HS-5 (cell line): ENCODE measurements around the gene NATD1.

ENCODE experiments used
- DNase-seq: peaks from one replicate; pipeline ENCODE4 v3.0.0-alpha.2; 2012; ENCODE audit warnings: low read depth

The NATD1 gene

GRCh38 chr17:21252796-21253645, at the start of gene NATD1:
Gene NATD1 (minus strand): TSS chr17:21253410. CDS start chr17:21253264, 146 bp downstream.
- no peak for DNase-seq

- DNase-seq = no peak
Measured at GRCh38 chr17:21301593-21302550, 48.7 kb upstream of the NATD1 start.

DNA sequence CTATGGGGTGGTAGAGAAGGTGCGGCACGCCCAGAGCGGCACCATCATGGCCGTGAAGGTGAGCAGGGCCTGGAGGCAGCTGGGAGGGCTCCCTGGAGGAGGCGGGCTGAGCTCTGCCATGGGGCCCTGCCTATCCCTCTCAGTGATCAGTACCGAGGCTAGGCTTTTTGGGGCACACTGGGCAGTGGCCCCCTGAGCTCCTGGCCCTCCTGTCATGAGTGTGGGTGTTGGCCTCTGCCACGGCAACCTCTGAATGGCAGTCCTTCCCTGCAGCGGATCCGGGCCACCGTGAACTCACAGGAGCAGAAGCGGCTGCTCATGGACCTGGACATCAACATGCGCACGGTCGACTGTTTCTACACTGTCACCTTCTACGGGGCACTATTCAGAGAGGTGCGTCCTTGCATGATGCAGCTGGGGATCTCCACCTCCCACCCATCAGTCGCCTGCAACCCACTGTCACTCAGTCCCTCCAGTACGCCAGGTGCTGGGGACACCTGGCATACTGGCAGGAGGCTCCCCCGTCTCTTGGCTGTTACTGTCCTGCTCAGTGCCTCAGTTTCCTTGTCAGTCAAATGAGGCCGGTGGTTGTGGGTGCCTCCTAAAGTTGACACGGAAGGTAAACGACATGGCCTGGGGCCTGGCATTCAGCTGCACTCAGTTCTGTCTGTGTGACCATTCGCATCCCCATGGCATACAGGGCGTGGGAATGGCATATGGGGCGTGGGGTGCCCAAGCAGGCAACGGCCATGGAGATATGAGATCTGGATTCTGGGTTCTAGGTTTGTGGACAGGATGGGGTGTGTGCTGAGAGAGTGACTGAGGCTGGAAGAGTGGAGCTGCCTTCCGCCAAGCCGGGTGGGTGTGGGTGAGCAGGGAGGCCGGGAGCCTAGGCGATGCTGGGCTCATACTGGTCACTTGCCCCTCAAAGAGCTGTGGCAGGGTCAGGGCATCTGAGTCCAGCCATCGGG, 47.7 kb upstream of the NATD1 start:
- DNase-seq = no peak

- no peak for DNase-seq
Measured at GRCh38 chr17:21299981-21300600, 46.9 kb upstream of the NATD1 start.

- no peak for DNase-seq
Measured at GRCh38 chr17:21298983-21299519, 45.8 kb upstream of the NATD1 start.

DNA sequence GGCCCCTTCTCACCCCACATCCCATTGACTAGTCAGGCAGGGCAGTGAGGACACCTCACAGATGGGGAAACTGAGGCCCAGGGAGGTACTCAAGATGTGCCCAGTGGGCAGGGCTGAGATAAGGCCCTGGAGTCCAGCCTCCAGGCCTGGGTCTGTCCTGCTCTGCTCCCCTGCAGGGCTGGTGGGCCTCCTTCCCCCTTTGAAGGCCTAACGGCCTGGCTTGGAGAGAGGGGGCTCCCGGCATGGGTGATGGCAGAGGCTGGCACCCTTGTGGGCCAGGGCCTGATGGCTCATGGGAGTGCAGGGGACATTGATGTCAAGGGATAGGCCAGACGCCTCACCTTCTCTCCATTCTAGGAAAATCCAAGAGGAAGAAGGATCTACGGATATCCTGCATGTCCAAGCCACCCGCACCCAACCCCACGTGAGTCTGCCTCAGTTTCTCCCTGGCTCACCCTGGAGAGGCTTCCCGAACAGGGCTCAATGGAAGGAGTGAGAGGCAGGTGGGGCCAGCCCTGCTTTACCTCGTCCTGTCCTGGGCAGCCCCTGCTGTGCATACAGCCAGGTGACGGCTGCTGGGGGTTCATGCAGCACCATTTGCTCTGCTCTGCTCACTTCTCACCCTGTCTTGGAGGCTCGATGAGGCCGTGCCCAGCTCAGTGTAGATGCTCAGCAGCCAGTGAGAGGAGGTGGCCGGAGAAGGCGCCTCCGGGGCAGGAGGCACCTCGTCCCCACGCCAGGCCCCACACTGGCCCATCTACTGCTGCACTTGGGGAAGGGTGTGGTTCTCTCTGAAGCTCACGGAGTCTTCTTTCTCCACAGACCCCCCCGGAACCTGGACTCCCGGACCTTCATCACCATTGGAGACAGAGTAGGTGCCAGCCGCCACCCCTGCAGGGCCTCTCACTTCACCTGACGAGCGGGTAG, 45.1 kb upstream of the NATD1 start:
- DNase-seq = no peak

DNA sequence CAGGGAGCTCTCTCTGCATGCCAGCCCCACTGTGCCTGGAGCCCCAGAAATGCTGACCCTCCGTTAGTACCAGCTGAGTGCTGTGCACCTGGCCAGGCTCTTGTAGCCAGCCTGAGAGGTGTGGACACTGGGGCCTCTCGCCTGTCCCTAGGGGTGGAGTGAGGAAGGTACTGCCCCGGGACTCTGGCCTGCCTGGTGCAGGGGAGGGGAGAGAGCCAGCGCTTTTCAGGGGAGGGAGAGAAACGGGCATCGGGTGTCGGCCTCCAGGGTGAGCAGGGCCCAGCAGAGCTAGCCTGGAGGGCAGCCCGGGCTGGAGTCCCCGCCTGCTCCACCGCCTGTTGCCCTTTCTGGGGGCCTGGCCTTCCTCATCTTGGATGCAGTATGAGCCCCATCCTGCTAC, 44.4 kb upstream of the NATD1 start:
- no peak for DNase-seq

DNA sequence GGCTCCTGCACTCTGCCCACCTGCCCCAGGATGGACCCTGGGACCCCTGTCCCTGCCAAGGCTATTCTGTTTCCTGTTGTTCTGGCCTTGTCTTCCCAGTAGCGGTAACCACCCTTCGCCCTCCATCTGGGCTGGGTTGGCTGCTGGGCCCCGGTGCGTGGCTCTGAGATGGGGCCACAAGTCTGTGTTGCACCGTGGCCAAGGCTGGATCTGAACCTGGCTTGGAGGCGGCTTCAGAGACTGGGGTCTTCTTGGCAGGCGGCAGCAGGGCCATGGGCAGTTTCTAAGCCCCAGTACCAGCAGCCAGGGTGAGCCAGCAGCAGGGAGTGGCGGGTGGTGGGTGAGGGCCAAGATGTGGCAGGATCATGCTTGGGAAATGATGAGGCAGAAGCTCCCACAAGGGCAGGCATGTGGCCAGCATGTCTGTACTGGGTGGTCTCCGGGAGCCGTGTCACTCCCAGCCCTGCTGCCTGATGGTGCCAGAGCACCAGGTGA, 43.9 kb upstream of the NATD1 start:
- no peak for DNase-seq

DNA sequence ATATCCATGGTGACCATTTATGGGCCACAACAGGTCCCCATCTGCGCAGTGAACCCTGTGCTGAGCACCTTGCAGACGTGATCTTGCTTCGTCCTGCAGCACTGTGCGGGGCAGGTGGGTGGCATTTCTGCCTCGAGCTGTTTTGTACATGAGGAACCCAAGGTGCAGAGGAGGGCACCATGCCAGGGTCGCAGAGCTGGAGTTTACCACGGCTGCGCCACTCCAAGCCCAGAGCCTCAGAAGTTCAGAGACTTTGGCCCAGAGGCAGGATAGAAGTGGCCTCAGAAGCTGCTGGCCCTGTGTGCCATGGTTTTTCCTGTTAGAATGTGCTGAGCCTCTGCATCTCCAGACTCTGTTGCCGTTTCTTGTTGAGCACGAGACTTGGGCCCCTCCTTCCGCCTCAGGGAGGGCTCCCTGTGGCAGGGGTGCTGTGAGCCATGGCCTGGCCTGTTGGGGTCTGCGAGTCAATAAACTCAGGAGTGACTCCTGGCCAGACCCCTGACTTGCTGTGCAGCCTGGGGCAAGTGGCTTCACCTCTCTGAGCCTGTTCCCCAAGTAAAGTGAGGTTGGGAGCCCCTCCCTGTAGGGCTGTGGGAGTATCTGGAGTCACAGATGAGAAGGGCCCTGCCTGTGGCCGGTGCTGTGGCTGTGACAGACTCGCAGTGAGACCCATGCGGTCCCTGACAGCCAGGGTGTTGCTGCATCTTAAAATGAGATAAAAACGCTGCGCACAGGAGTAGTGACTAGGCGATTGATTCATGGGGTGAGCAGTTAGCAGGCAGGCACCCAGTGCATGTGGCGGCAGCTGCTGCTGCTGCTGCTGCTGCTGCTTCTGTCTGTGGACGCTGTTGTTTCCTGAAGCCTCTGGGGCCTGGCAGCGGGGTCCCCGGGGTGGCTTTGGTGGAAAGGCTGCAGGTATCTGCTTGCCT, 43.2 kb upstream of the NATD1 start:
- DNase-seq = no peak

DNA sequence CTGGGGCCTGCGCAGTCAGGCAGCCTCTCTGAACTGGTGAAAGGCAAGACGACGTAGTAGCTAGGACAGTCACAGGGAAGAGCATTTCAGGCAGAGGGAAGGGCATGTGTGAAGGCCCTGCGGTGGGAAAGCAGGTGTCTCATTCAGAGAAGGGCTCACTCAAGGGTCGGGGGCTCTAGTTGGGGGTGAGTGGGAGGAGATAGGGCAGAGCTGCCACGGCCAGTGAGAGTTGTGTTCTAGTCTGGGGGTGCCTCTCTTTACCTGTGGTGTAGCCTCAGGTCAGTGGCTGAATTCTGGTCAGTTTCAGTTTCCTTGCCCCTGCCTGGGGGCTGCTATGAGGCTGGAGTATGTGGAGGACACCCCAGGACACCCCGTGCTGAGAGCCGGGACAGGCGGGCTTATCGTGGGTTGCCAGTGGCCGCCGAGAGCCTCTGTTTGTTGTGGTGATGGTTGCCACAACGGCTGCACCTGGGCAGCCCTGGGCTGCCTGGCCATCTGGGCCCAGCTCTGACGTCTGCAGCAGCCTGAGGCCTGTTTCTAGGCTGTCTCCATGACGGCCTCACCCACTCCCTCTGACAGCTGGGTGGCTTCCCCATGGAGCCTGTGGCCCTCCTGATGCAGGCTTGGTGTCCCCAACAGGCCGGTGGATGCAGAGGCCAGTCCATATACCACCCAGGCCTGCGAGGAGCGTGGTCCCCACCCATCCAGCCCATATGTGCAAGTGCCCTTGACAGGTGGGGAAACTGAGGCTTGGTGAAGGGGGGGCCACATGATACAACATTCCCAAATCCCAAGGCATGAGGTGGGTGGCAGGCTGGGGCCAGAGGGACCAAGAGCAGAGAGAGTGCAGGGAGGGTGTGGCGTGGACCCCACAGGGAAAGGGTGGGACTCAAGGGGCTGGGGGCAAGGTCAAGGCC, 42.1 kb upstream of the NATD1 start:
- no peak for DNase-seq

DNA sequence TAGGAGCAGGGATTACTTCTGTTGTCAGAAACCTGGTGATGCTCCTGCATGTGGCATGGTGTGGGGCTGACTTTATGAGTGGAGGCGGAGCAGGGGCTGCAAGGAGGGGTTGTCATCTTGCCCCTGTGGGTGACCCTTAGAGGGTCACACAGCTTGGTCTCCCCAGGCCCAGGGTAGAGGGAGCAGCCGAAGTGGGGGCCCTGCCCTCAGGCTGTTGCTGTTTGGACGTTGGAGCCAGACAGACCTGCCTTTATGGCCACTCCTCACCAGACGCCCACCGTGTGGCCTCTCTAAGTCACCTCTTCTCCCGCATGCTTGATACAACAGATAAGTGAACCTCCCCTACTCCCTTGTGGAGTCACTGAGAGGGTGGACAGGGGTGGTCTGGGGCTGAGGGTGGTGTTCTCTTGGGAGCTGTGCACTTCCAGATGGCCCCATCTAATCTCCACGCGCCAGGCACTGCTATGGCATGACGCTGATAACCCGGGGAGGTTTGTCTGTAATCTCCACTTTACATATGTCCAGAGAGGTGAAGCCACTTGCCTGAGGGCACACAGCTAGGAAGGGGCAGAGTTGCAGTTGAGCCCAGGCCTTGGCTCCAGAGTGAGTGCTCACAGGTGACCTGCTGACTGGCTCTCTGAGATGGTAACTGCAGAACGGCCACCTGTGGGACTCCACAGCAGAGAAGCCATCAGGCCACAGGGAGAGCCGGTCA, 41.3 kb upstream of the NATD1 start:
- DNase-seq = no peak

DNA sequence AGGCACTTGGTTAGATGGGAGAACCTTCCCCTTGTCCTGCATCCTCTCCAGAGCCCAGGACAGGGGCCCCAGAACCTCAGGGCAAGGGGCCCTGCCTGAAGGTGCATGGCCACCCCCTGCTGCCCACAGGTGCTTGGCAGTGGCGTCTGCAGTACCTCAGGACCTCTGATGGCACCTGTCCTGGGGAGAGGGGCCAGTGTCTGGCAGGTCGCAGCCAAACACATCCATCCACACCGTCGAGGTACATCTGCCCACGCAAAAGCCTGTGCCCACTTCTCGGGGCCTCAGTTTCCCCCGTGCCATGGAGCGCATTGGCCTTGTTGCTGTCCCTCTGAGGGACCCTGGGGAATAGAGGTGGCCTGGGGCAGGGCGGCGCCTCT, 40.6 kb upstream of the NATD1 start:
- DNase-seq = no peak

- DNase-seq = no peak
Measured at GRCh38 chr17:21292867-21293830, 39.9 kb upstream of the NATD1 start.

DNA sequence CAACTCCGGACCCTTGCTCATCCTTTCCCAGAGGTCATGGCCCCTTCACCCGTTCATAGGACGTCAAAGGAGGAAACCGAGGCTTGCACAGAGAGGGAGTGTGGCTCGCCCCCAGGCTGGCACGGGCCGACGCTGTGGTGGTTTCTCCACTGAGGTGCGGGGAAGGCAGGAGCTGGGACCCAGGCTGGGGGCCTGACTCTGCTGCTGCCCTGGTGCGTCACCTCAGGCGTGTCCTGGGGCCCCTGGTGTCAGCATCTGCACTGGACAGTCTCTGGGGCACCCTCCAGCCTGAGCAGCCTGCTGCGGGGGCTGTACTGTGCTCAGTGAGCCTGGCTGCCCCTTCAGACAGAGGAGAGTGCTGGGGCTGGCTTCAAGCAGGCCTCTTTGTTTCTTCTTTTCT, 38.7 kb upstream of the NATD1 start:
- DNase-seq = no peak

GRCh38 chr17:21291357-21291756, 38.1 kb upstream of the NATD1 start:
- DNase-seq = no peak
